ENCODE measurements around the gene FAT3.

DNA sequence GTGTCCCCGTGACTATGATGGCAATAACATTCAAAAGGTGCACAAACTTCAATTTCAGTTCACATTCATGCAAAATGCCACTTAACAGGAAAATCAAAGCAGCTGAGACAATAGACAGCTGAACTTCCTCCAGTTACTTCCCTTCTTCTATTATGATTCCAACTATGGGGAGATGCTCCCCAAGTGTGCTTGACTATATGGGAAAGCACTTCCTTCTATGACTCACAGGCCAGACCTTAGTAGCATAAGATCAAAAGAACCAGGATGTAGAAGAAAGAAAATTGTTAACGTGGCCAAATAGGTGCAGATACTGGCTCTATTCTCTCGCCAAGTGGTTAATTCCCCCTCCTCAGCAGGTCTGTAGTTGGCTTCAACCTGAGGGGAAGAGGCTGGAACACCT, 7.8 kb upstream of the FAT3 start:
- TF ChIP-seq, protein P1, sequence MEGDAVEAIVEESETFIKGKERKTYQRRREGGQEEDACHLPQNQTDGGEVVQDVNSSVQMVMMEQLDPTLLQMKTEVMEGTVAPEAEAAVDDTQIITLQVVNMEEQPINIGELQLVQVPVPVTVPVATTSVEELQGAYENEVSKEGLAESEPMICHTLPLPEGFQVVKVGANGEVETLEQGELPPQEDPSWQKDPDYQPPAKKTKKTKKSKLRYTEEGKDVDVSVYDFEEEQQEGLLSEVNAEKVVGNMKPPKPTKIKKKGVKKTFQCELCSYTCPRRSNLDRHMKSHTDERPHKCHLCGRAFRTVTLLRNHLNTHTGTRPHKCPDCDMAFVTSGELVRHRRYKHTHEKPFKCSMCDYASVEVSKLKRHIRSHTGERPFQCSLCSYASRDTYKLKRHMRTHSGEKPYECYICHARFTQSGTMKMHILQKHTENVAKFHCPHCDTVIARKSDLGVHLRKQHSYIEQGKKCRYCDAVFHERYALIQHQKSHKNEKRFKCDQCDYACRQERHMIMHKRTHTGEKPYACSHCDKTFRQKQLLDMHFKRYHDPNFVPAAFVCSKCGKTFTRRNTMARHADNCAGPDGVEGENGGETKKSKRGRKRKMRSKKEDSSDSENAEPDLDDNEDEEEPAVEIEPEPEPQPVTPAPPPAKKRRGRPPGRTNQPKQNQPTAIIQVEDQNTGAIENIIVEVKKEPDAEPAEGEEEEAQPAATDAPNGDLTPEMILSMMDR (IDR thresholded peaks at IDR 0.05) = no peak
- TF ChIP-seq POLR2A (IDR thresholded peaks at IDR 0.05) = no peak

Data from esophagus squamous epithelium (tissue), 4 donors.